IMR-90 (cell line): ENCODE data around the gene DGKD. TPM values are rescaled to one million over a fixed set of nuclear protein-coding genes. Genes with fewer than 3 reads are reported as not detected.

Experiments
- ATAC-seq: fragments of 200-7000 bp; cut with Tn5 transposase; 2 replicates; pipeline ENCODE4 v1.9.1; 2020; ENCODE audit warnings: low read depth, mild to moderate bottlenecking, moderate library complexity
- BruUV-seq: library from RNA; stranded (reverse); fragments of 400-500 nt; replicated peaks from 2 replicates; lab custom pipeline; 2021; lab: Mats Ljungman, UMichigan
- CTCF ChIA-PET: fragments of 300-600 bp; formaldehyde crosslinking; extraction: SDS; loops from one replicate; lab custom pipeline; 2021; ENCODE audit warnings: antibody characterized with exemption; lab: Yijun Ruan, JAX
- POLR2A ChIA-PET: fragments of 300-600 bp; sonication (Branson Sonifier 250); formaldehyde crosslinking; loops from one replicate; lab custom pipeline; 2022; ENCODE audit warnings: antibody characterized with exemption; ENCODE audit not compliant: unreplicated experiment; lab: Charles Lee
- DNase-seq: peaks from one replicate; pipeline ENCODE4 v3.0.0; 2013
- H2AFZ ChIP-seq: replicated peaks from 2 replicates; pipeline ENCODE3; 2013; ENCODE audit warnings: low read length, mild to moderate bottlenecking; ENCODE audit not compliant: poor library complexity
- H2AK5ac ChIP-seq: 2 replicates; pipeline ENCODE4 v1.6.1; 2013; ENCODE audit warnings: low read depth, low read length, inconsistent platforms
- H2AK9ac ChIP-seq: replicated peaks from 2 replicates; pipeline ENCODE3; 2013; ENCODE audit warnings: mild to moderate bottlenecking, low read depth, low read length, moderate library complexity; ENCODE audit not compliant: poor library complexity
- H2BK120ac ChIP-seq: 2 replicates; pipeline ENCODE4 v1.6.1; 2013; ENCODE audit warnings: low read depth, low read length, inconsistent platforms
- H2BK15ac ChIP-seq: 3 replicates; pipeline ENCODE4 v1.6.1; 2013; ENCODE audit warnings: low read depth, low read length, inconsistent platforms
- H2BK20ac ChIP-seq: 2 replicates; pipeline ENCODE4 v1.6.1; 2013; ENCODE audit warnings: low read depth, mild to moderate bottlenecking, inconsistent platforms, low read length, moderate library complexity
- H2BK5ac ChIP-seq: 2 replicates; pipeline ENCODE4 v1.6.1; 2013; ENCODE audit warnings: mild to moderate bottlenecking, low read depth, low read length, inconsistent platforms; ENCODE audit not compliant: poor library complexity, severe bottlenecking
- H3K14ac ChIP-seq: replicated peaks from 2 replicates; pipeline ENCODE4 v1.6.1; 2013; ENCODE audit warnings: low read depth, low read length, inconsistent platforms
- H3K18ac ChIP-seq: 2 replicates; pipeline ENCODE4 v1.6.1; 2013; ENCODE audit warnings: low read depth, low read length, control low read depth
- H3K23ac ChIP-seq: 2 replicates; pipeline ENCODE4 v1.6.1; 2013; ENCODE audit warnings: low read depth, low read length, inconsistent platforms
- H3K27ac ChIP-seq: 2 replicates; pipeline ENCODE4 v1.5.1; 2013; ENCODE audit warnings: mild to moderate bottlenecking, control low read depth, low read length; ENCODE audit not compliant: insufficient read depth
- H3K27me3 ChIP-seq: 2 replicates; pipeline ENCODE4 v1.6.1; 2013; ENCODE audit warnings: low read length; ENCODE audit not compliant: control insufficient read depth, insufficient read depth
- H3K36me3 ChIP-seq: 2 replicates; pipeline ENCODE4 v1.6.1; 2013; ENCODE audit warnings: low read length, mixed read lengths; ENCODE audit not compliant: control insufficient read depth, insufficient read depth
- H3K4ac ChIP-seq: 2 replicates; pipeline ENCODE4 v1.6.1; 2013; ENCODE audit warnings: low read depth, low read length, inconsistent platforms
- H3K4me1 ChIP-seq: 2 replicates; pipeline ENCODE4 v1.6.1; 2013; ENCODE audit warnings: low read length, mixed read lengths; ENCODE audit not compliant: control insufficient read depth, insufficient read depth
- H3K4me2 ChIP-seq: 2 replicates; pipeline ENCODE4 v1.6.1; 2013; ENCODE audit warnings: low read depth, mild to moderate bottlenecking, control low read depth, low read length, moderate library complexity
- H3K4me3 ChIP-seq: 2 replicates; pipeline ENCODE4 v1.5.1; 2013; ENCODE audit warnings: low read depth, mild to moderate bottlenecking, control low read depth, low read length, moderate library complexity; ENCODE audit not compliant: insufficient read depth
- H3K56ac ChIP-seq: 2 replicates; pipeline ENCODE4 v1.6.1; 2013; ENCODE audit warnings: low read length, inconsistent platforms; ENCODE audit not compliant: insufficient read depth; ENCODE audit errors: extremely low read depth
- H3K79me1 ChIP-seq, 2 experiments: 2 replicates each; pipeline ENCODE4 v1.6.1; 2013; ENCODE audit warnings: low read length in 2 of 2, inconsistent platforms in 1 of 2, low read depth in 1 of 2
- H3K9ac ChIP-seq: 2 replicates; pipeline ENCODE4 v1.6.1; 2013; ENCODE audit warnings: low read depth, low read length, control low read depth
- H3K9me1 ChIP-seq: 2 replicates; pipeline ENCODE4 v1.6.1; 2013; ENCODE audit warnings: low read length, inconsistent platforms; ENCODE audit not compliant: insufficient read depth
- H3K9me3 ChIP-seq: 2 replicates; pipeline ENCODE4 v1.6.1; 2013; ENCODE audit warnings: low read length; ENCODE audit not compliant: control insufficient read depth, insufficient read depth
- H4K20me1 ChIP-seq: 2 replicates; pipeline ENCODE4 v1.6.1; 2013; ENCODE audit warnings: low read length, inconsistent platforms; ENCODE audit not compliant: insufficient read depth
- H4K5ac ChIP-seq: 2 replicates; pipeline ENCODE4 v1.6.1; 2013; ENCODE audit warnings: mild to moderate bottlenecking, low read depth, low read length, control low read depth
- H4K8ac ChIP-seq, 2 experiments: 2 replicates each; pipeline ENCODE4 v1.6.1; 2013; ENCODE audit warnings: low read depth in 2 of 2, low read length in 2 of 2, control low read depth in 1 of 2, inconsistent platforms in 1 of 2
- H4K91ac ChIP-seq: 2 replicates; pipeline ENCODE4 v1.6.1; 2013; ENCODE audit warnings: low read depth, low read length, inconsistent platforms; ENCODE audit not compliant: insufficient read depth
- BHLHE40 ChIP-seq: fragments of 150-350 bp; IDR thresholded peaks from 2 replicates; pipeline ENCODE4 v1.6.1; 2016; ENCODE audit warnings: mild to moderate bottlenecking, low read depth, low read length
- CEBPB ChIP-seq: IDR thresholded peaks from 2 replicates; pipeline ENCODE4 v1.6.1; 2012; ENCODE audit warnings: low read depth, low read length, improper control_type of control experiment
- CHD1 ChIP-seq: IDR thresholded peaks from 2 replicates; pipeline ENCODE4 v1.6.1; 2012; ENCODE audit warnings: low read depth, low read length, improper control_type of control experiment
- FOS ChIP-seq: fragments of 150-350 bp; IDR thresholded peaks from 2 replicates; pipeline ENCODE4 v1.6.1; 2016; ENCODE audit warnings: low read depth, low read length
- MAFK ChIP-seq: IDR thresholded peaks from 2 replicates; pipeline ENCODE4 v1.6.1; 2012; ENCODE audit warnings: low read depth, low read length, improper control_type of control experiment
- MAZ ChIP-seq: IDR thresholded peaks from 2 replicates; pipeline ENCODE4 v1.6.1; 2012; ENCODE audit warnings: low read depth, mild to moderate bottlenecking, low read length, improper control_type of control experiment, moderate library complexity, borderline replicate concordance
- MXI1 ChIP-seq: IDR thresholded peaks from 2 replicates; pipeline ENCODE4 v1.6.1; 2012; ENCODE audit warnings: low read depth, mild to moderate bottlenecking, low read length, moderate library complexity, borderline replicate concordance
- NFE2L2 ChIP-seq: fragments of 150-350 bp; IDR thresholded peaks from 2 replicates; pipeline ENCODE4 v1.6.1; 2016; ENCODE audit warnings: low read depth, mild to moderate bottlenecking, low read length
- POLR2A ChIP-seq: IDR thresholded peaks from 2 replicates; pipeline ENCODE4 v1.6.1; 2012; ENCODE audit warnings: mild to moderate bottlenecking, low read depth, low read length
- RAD21 ChIP-seq: IDR thresholded peaks from 2 replicates; pipeline ENCODE4 v1.6.1; 2012; ENCODE audit warnings: low read length, improper control_type of control experiment
- RCOR1 ChIP-seq: IDR thresholded peaks from 2 replicates; pipeline ENCODE4 v1.6.1; 2012; ENCODE audit warnings: mild to moderate bottlenecking, low read length, improper control_type of control experiment; ENCODE audit not compliant: insufficient replicate concordance
- RFX5 ChIP-seq: IDR thresholded peaks from 2 replicates; pipeline ENCODE4 v1.8.0; 2012; ENCODE audit warnings: low read depth, mild to moderate bottlenecking, low read length, moderate library complexity
- SMC3 ChIP-seq: fragments of 150-350 bp; IDR thresholded peaks from 2 replicates; pipeline ENCODE4 v1.6.1; 2016; ENCODE audit warnings: low read depth, mild to moderate bottlenecking, antibody characterized with exemption, low read length, moderate library complexity
- USF2 ChIP-seq: fragments of 150-350 bp; IDR thresholded peaks from 2 replicates; pipeline ENCODE4 v1.6.1; 2017; ENCODE audit warnings: mild to moderate bottlenecking, antibody characterized with exemption, low read length, low read depth
- WGBS, 2 experiments: methylation state at CpG; one replicate each; pipeline versions ENCODE4 v1.1.5 to v1.1.7; 2013; ENCODE audit warnings: missing lambda C conversion rate in 2 of 2; ENCODE audit not compliant: insufficient read length in 1 of 2; ENCODE audit errors: extremely low coverage in 2 of 2; 5-methylcytosine and 5-hydroxymethylcytosine counted together
- dilution Hi-C: fragments of 300-500 bp; cut with HindIII; formaldehyde crosslinking; loops from one replicate; pipeline ENCODE4 v1.14.3; 2018; ENCODE audit warnings: low sequenced_read_pairs; ENCODE audit not compliant: unreplicated experiment
- in situ Hi-C: fragments of 300-500 bp; cut with MboI; formaldehyde crosslinking; loops from 3 replicates; pipeline ENCODE4 v1.14.3; 2019; ENCODE audit warnings: low sequenced_read_pairs, inconsistent platforms, mixed read lengths
- intact Hi-C: fragments of 100-400 bp; cut with micrococcal nuclease; formaldehyde crosslinking; loops from 2 replicates; pipeline ENCODE4 v1.10.0; 2022
- polyA plus RNA-seq, 3 experiments: library from polyadenylated mRNA; depleted of rRNA; stranded (reverse); fragments of >200 nt; gene quantifications; 2 replicates each; pipeline ENCODE4 v1.2.3, GENCODE V29; 2012; ENCODE audit warnings: low replicate concordance in 1 of 3
- total RNA-seq: library from RNA; depleted of rRNA; stranded (reverse); fragments of >200 nt; gene quantifications from 2 replicates; pipeline ENCODE4 v1.2.3, GENCODE V29; 2012
- TF ChIP-seq, protein P1 (sequence below): conservative IDR thresholded peaks from 2 replicates; pipeline ENCODE4 v1.5.1; 2012; ENCODE audit warnings: mild to moderate bottlenecking, low read depth, low read length, improper control_type of control experiment
- TF ChIP-seq, protein P2 (sequence below): fragments of 150-350 bp; IDR thresholded peaks from 2 replicates; pipeline ENCODE4 v1.6.1; 2016; ENCODE audit warnings: low read depth, mild to moderate bottlenecking, low read length, moderate library complexity, borderline replicate concordance

The DGKD gene
- total and polyA plus RNA-seq, 2 of the 4 experiments (the other 2 are of a cell fraction) = 6.5 to 10.1 TPM

DNA sequence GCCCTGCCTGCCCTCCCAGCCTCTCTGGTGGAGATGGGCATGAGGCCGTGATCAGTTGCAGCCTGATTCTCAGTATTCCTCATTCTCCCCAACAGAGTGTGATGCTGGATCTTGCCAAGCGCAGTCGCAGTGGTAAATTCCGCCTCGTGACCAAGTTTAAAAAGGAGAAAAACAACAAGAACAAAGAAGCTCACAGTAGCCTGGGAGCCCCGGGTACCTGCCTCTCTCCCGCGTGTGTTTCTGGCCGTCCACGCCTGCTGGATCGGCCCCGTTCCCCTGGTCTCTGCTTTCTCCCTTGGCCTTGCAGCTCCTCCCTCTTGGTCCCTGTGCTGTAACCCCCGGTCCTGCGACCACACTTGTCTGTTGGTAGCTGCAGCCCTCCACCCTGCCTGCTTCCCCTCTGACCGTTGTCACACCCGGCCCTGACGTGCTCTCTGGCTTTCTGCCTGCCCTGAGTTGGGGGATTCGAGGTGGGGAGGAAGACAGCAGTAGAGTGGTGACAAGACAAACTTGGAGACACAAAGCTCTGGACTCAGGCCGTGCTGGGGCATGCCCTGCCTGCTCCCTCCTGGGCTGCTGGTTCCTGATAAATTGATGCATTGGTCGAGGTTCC is 112.8 kb downstream of the DGKD start:
- Histone ChIP-seq H2AK5ac (no peak overlapping the region), H3K9me3 (no peaks in the 10 kb centered on the region), H3K79me1 (no peaks in the 10 kb centered on the region), H3K27ac (no peak overlapping the region), H3K4me2 (no peak overlapping the region), H3K36me3 (peaks cover 42% of the 10 kb centered on the region), H4K5ac (no peak overlapping the region), H3K56ac (no peak overlapping the region), H3K18ac (no peak overlapping the region), H3K14ac (no peak overlapping the region), H2AK9ac (no peak overlapping the region), H2AFZ (no peak overlapping the region), H2BK20ac (no peak overlapping the region), H2BK5ac (no peak overlapping the region), H2BK120ac (no peak overlapping the region), H4K91ac (no peak overlapping the region), H4K20me1 (no peaks in the 10 kb centered on the region), H3K4ac (no peak overlapping the region), H3K4me1 (no peaks in the 10 kb centered on the region), H3K9me1 (peaks cover 2% of the 10 kb centered on the region; the same call in 1 of the 2 replicates), H3K27me3 (no peaks in the 10 kb centered on the region), H4K8ac (no peak overlapping the region), H3K4me3 (no peak overlapping the region), H2BK15ac (no peak overlapping the region), H3K23ac (no peak overlapping the region), H3K9ac (no peak overlapping the region)
- 90% methylated on average over 7 of the region's 20 CpGs; no CpG with 5 or more reads in 1 of the 2 experiments for WGBS, 2 experiments
- ChIA-PET POLR2A (no interaction called here), CTCF (no interaction called here)
- BruUV-seq = no TSS peak
- ATAC-seq = no peak
- in situ Hi-C loops (loop anchor here (25.0 kb wide), 1 partner anchor 370 kb away; no protein-coding TSS in a partner anchor), dilution Hi-C loops (no loop called here), intact Hi-C loops (no loop called here)
- no peak for DNase-seq
- TF ChIP-seq MXI1 (no peak), RCOR1 (no peak), CHD1 (no peak), POLR2A (no peak), FOS (no peak), MAFK (no peak), CEBPB (no peak), RFX5 (no peak), RAD21 (no peak), MAZ (no peak), SMC3 (no peak), BHLHE40 (no peak), USF2 (no peak), NFE2L2 (no peak)
- TF ChIP-seq, protein P1, sequence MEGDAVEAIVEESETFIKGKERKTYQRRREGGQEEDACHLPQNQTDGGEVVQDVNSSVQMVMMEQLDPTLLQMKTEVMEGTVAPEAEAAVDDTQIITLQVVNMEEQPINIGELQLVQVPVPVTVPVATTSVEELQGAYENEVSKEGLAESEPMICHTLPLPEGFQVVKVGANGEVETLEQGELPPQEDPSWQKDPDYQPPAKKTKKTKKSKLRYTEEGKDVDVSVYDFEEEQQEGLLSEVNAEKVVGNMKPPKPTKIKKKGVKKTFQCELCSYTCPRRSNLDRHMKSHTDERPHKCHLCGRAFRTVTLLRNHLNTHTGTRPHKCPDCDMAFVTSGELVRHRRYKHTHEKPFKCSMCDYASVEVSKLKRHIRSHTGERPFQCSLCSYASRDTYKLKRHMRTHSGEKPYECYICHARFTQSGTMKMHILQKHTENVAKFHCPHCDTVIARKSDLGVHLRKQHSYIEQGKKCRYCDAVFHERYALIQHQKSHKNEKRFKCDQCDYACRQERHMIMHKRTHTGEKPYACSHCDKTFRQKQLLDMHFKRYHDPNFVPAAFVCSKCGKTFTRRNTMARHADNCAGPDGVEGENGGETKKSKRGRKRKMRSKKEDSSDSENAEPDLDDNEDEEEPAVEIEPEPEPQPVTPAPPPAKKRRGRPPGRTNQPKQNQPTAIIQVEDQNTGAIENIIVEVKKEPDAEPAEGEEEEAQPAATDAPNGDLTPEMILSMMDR = no peak
- TF ChIP-seq, protein P2, sequence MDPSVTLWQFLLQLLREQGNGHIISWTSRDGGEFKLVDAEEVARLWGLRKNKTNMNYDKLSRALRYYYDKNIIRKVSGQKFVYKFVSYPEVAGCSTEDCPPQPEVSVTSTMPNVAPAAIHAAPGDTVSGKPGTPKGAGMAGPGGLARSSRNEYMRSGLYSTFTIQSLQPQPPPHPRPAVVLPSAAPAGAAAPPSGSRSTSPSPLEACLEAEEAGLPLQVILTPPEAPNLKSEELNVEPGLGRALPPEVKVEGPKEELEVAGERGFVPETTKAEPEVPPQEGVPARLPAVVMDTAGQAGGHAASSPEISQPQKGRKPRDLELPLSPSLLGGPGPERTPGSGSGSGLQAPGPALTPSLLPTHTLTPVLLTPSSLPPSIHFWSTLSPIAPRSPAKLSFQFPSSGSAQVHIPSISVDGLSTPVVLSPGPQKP = no peak
